ENCODE measurements around the gene PLCB3. TPM values are rescaled to one million over a fixed set of nuclear protein-coding genes. Genes with fewer than 3 reads are reported as not detected.
A peak's percentile ranks its signal among the peaks of the same experiment; 100 is the strongest.

PLCB3 gene
- total RNA-seq, 1 experiment from 2014 or later = 41.2 TPM

DNA sequence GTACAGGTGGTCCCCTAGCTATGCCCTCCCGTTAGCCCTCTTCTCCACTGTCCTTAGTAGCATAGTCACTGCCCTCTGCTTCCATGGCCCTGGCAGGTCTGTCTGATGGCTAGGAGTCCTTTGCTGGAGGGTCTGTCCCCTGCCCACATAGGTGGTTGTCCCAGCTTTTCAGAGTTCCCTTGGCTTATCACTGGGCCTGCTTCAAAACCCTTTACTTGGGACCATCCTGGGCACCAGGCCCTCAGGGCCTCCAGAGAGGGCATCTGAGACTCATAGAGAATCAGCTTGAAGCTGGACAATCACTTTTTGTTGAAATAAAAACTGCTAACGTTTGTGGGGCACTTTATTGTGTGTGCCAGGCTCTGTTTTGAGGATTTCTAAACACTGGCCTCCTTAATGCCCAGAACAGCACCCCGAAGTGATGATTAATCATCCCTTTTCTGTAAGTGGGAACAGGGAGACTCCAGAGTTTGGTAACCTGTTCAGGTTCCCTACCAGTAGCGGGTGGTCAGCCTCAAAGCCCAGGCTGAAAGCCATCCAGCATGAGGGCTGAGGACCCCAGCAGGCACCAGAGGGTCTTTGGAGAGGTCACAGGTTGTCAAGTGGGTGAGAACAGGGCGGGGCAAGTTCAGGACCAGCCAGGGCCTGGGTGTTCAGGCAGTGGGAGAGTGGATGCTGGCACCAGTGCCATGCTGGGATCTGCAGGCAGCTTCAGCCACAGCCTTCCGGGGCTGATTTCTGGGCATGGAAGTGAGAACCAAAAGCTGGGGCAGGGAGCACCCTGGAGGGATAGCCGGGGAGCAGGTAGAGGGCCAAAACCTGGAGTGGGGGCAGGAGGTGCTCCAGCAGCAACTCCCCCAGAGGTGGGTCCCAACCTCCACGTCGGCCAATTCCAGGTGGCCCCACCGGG lies 39.3 kb downstream of the PLCB3 start:
- no peak for DNase-seq (ENCODE audit: low read depth, low spot score)
- Histone ChIP-seq H3K27me3 (ENCODE audit: control insufficient read depth, insufficient read depth, low read length) (no peaks in the 10 kb centered on the region; the same call in none of the 2 replicates), H3K4me3 (ENCODE audit: low read depth in 2 of 2, low read length in 2 of 2) (peak overlapping the region in 1 of 2 experiments; percentile 35; a peak in 3 of 4 replicates), H3K27ac (ENCODE audit: low read length) (no peak overlapping the region), H3K4me1 (ENCODE audit: control insufficient read depth, insufficient read depth, low read length) (peaks cover 20% of the 10 kb centered on the region), H3K9me3 (ENCODE audit: control insufficient read depth, insufficient read depth, low read depth, low read length) (no peaks in the 10 kb centered on the region), H3K36me3 (ENCODE audit: control insufficient read depth, insufficient read depth, low read length) (no peaks in the 10 kb centered on the region)
- BruUV-seq (replicated peaks) = no TSS peak
- peak; percentile 30 for ATAC-seq
- 0 out of 2 replicates have a peak, but pooled peaks have one; percentile 29 for TF ChIP-seq POLR2AphosphoS5 (IDR thresholded peaks at IDR 0.05; ENCODE audit: low read depth, low read length)
- no peak for TF ChIP-seq TCF7L2 (IDR thresholded peaks at IDR 0.05; ENCODE audit: low read depth, low read length)
- in situ Hi-C loops (cut with HindIII; ENCODE audit: low pct_unique_long_range_greater_than_20kb, low sequenced_read_pairs) = no loop called here
- ChIA-PET CTCF (interaction anchor here (1.4 to 1.7 kb wide), 2 partner anchors 10 to 14 kb away, joined by 8 to 12 read pairs; partner anchors contain the start of gene CATSPERZ), POLR2A (interaction anchor here (0.6 kb wide), 1 partner anchor 38 kb away, joined by 4 read pairs; no protein-coding TSS in a partner anchor)
- intact Hi-C loops (cut with micrococcal nuclease; ENCODE audit: unreplicated experiment) = no loop called here

DNA sequence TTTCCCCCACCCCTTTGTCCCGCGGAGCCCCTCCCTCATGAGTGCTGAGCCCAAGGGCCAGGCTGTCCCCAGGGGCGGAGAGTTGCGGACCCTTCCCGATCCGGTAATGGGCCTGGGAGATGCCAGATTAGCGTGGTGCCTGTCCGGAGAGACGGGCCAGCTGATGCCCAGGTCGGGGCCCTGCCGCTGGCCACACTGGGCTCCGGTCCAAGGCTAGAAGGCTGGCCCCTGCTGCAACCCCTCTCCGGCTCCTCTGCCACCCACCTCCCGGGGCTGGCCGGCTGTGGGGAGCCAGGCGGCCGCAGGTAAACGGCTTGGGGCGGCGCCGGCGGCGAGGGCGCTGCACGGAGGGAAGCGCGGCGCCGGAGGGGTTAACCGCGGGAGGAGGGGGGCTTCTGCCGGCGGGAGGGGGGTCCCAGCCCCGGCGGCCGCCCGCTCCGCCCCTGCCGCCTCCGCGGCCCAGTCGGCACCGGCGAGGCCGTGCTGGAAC lies 40.0 kb downstream of the PLCB3 start, which contains the start of gene KCNK4:
Gene KCNK4, plus strand, starts transcription at position 41 of the 490 bp plus-strand sequence. CDS start 1,717 bp downstream, outside the sequence.
- H3K4me3 ChIP-seq (ENCODE audit: low read depth in 2 of 2, low read length in 2 of 2) = peak within 1 kb of the TSS; percentile 35 to 37
- intact Hi-C loops (cut with micrococcal nuclease; ENCODE audit: unreplicated experiment) (no loop called here), in situ Hi-C loops (cut with HindIII; ENCODE audit: low pct_unique_long_range_greater_than_20kb, low sequenced_read_pairs) (no loop called here)
- POLR2A ChIA-PET = no interaction called here
- H3K9me3 ChIP-seq (ENCODE audit: control insufficient read depth, insufficient read depth, low read depth, low read length) = no peaks in the 10 kb centered on the region
- H3K36me3 ChIP-seq (ENCODE audit: control insufficient read depth, insufficient read depth, low read length) = no peaks in the 10 kb centered on the region
- peaks cover 17% of the 10 kb centered on the region for H3K4me1 ChIP-seq (ENCODE audit: control insufficient read depth, insufficient read depth, low read length)
- TF ChIP-seq SIN3A (IDR thresholded peaks at IDR 0.05; ENCODE audit: borderline replicate concordance, insufficient read depth, low read depth, low read length) (no peak), TCF7L2 (IDR thresholded peaks at IDR 0.05; ENCODE audit: low read depth, low read length) (no peak), POLR2AphosphoS5 (IDR thresholded peaks at IDR 0.05; ENCODE audit: low read depth, low read length) (no peak), CTCF (IDR thresholded peaks at IDR 0.05) (no peak), REST (IDR thresholded peaks at IDR 0.05; ENCODE audit: insufficient read depth in 1 of 2, low read depth in 2 of 2, low read length in 1 of 2) (no peak)
- no TSS peak for BruUV-seq (replicated peaks)
- CTCF ChIA-PET = interaction anchor here (1.4 kb wide), 1 partner anchor 10 kb away, joined by 12 read pairs; the partner anchor contains the start of gene CATSPERZ
- no peak for DNase-seq (ENCODE audit: low read depth, low spot score)
- no peaks in the 10 kb centered on the region; the same call in none of the 2 replicates for H3K27me3 ChIP-seq (ENCODE audit: control insufficient read depth, insufficient read depth, low read length)
- peak; percentile 54 for ATAC-seq
- no peak within 1 kb of the TSS for H3K27ac ChIP-seq (ENCODE audit: low read length)

Data from Panc1 (cell line).